GM12874 (cell line): Measurements from ENCODE around the gene SNTG2.

Source experiments
- TF ChIP-seq, protein P1 (sequence below): IDR thresholded peaks from 2 replicates; pipeline ENCODE4 v1.5.1; 2011; ENCODE audit warnings: low read depth, mild to moderate bottlenecking, control low read depth, low read length, moderate library complexity; ENCODE audit not compliant: insufficient read depth

The SNTG2 gene

GRCh38 chr2:985317-985898 lies 34.8 kb downstream of the SNTG2 start:
- TF ChIP-seq, protein P1, sequence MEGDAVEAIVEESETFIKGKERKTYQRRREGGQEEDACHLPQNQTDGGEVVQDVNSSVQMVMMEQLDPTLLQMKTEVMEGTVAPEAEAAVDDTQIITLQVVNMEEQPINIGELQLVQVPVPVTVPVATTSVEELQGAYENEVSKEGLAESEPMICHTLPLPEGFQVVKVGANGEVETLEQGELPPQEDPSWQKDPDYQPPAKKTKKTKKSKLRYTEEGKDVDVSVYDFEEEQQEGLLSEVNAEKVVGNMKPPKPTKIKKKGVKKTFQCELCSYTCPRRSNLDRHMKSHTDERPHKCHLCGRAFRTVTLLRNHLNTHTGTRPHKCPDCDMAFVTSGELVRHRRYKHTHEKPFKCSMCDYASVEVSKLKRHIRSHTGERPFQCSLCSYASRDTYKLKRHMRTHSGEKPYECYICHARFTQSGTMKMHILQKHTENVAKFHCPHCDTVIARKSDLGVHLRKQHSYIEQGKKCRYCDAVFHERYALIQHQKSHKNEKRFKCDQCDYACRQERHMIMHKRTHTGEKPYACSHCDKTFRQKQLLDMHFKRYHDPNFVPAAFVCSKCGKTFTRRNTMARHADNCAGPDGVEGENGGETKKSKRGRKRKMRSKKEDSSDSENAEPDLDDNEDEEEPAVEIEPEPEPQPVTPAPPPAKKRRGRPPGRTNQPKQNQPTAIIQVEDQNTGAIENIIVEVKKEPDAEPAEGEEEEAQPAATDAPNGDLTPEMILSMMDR: no peak

DNA sequence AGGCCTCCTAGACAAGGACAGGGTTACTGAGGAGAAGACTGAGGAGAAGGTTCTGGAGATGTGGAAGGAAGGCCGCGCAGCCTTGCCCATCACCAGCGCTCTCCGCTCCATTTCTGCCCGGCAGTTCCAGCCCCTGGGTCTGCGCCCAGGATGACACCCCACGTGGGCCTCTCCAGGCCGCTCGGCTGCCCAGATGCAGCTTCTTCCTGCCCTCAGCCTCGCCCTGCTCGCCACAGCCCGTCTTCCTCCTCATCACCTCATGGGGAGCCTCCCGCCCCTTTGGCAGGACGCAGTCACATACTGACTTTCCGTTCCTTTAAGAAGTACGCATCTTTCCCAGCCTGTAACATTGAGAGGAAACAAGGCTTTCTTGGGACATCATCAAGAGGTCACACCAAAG lies 37.1 kb downstream of the SNTG2 start:
- TF ChIP-seq, protein P1: no peak

DNA sequence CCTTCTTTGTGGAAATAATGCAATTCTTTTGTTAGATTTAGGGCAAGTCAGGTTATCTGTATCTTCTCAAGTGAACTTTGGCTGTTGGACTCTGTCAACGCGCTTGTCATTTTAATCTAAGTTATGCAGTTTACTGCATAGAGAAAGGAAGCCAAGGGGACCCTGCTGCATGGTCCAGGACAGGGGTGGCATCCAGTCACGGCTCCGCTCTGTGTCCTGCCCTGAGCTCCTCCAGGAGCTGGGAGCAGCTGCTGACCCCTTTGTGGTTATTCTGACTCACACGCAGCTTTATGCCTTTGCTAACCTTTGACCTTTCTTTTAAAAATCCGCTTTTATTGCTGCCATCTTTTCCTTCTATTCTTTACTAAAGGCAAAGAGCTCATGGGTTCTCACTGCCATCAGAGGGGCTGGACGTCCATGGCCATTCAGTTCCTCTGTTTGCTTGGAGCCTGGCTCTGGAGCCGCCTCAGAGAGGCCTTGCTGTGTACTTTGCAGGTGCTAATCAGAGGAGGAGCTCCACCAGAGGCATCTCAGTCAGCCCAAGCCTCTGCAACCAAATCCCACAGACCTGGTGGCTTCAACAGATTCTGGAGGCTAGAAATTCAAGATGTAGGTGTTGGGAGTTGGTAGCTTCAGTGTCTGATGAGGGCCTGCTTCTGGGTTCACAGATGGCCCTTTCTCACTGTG lies 39.3 kb downstream of the SNTG2 start:
- TF ChIP-seq, protein P1: no peak

GRCh38 chr2:990970-991369 lies 40.3 kb downstream of the SNTG2 start:
- TF ChIP-seq, protein P1: no peak

DNA sequence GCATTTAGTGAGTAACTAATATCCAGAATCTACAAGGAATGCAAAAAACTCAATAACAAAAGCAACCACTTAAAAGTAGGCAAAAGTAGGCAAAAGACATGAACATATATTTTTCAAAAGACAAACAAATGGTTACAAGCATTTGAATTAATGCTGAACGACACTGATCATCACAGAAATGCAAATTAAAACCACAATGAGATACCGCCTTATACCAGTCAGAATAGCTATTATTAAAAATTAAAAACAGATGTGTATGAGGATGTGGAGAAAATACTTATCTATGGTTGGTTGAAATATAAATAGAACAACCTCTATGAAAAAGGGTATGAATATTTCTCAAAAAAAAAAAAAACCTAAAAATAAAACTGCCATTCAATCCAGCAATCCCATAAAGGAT lies 51.7 kb downstream of the SNTG2 start:
- TF ChIP-seq, protein P1: no peak

GRCh38 chr2:1004398-1004797 lies 53.7 kb downstream of the SNTG2 start:
- TF ChIP-seq, protein P1: no peak

DNA sequence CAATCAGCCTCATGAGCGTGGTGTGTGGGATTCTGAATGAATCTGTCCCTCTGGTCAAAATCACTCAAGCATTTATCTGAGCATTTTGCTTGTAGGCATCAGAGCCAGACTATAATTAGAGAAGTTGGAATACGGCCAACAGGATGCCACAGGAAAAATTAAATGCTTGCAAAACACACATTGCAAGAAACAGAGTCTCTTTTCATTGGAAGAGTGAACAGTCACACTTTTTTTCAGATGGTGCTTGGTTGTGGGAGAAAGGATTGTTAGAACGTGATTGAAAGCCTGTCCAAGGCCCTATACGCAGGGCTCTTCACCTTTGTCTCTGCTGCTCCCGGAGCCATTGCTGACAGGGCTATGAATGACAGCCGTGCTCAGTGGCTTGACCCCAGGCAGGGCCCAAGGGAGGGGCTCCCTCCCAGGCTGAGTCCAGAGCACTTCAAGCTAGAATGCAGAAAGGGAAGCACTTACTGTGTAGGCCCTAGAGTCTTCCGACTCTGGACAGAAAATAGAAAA lies 59.8 kb downstream of the SNTG2 start:
- TF ChIP-seq, protein P1: no peak
